Coronary artery (tissue), 2 donors: ENCODE results near the gene BRPF1.
"Not testable (repeated sequence)": the region's sequence is repeated elsewhere in the genome, so short reads cannot be mapped to it uniquely, and the experiment has no call there.

Source experiments
- DNase-seq: peaks from one replicate; pipeline ENCODE4 v3.0.0-alpha.2; 2017; ENCODE audit warnings: low spot score
- H3K27ac ChIP-seq, 2 donors: fragments of 200-600 bp; sonication (generic); one replicate each; pipeline ENCODE4 v1.5.1; 2016 to 2019
- H3K4me3 ChIP-seq: fragments of 200-600 bp; sonication (generic); 2 replicates; pipeline ENCODE4 v1.5.1; 2016; ENCODE audit warnings: mild to moderate bottlenecking, moderate library complexity
- CTCF ChIP-seq: fragments of 200-600 bp; sonication (generic); IDR thresholded peaks from one replicate; pipeline ENCODE4 v1.5.1; 2019; ENCODE audit warnings: antibody characterized with exemption

Gene BRPF1

GRCh38 chr3:9765865-9766264 is 34.3 kb downstream of the BRPF1 start:
- DNase-seq = no peak
- Histone ChIP-seq H3K27ac (peak overlapping the region in 1 of 2 donors; percentile 9), H3K4me3 (no peak overlapping the region)
- TF ChIP-seq CTCF = no peak

- H3K27ac ChIP-seq = peak overlapping the region in 1 of 2 donors; percentile 93
- no peak for TF ChIP-seq CTCF
- no peak for DNase-seq
- H3K4me3 ChIP-seq = no peak overlapping the region
These were observed 35.9 kb downstream of the BRPF1 start for GRCh38 chr3:9767418-9767817.

- H3K27ac ChIP-seq = peak overlapping the region; percentile 92 to 93
- DNase-seq = no peak
- no peak for TF ChIP-seq CTCF
- H3K4me3 ChIP-seq = peak overlapping the region; percentile 95
These were observed 36.7 kb downstream of the BRPF1 start for GRCh38 chr3:9768141-9768775.

GRCh38 chr3:9769012-9769411 is 37.5 kb downstream of the BRPF1 start:
- no peak for DNase-seq
- H3K27ac ChIP-seq = peak overlapping the region; percentile 92 to 93
- H3K4me3 ChIP-seq = peak overlapping the region; percentile 95
- no peak for TF ChIP-seq CTCF

GRCh38 chr3:9769426-9770275 is 38.1 kb downstream of the BRPF1 start, which contains the start of gene CAMK1:
Gene CAMK1, minus strand, starts transcription at chr3:9769947. Its CDS starts 2,198 bp downstream, at chr3:9767749.
- Histone ChIP-seq H3K27ac (peak within 1 kb of the TSS; percentile 92 to 93), H3K4me3 (peak within 1 kb of the TSS; percentile 95)
- DNase-seq = peak; percentile 90
- no peak for TF ChIP-seq CTCF

GRCh38 chr3:9770276-9770812 is 38.8 kb downstream of the BRPF1 start:
- Histone ChIP-seq H3K4me3 (peak overlapping the region; percentile 95), H3K27ac (peak overlapping the region; percentile 92 to 93)
- peak; percentile 92 for DNase-seq
- TF ChIP-seq CTCF = no peak

- H3K27ac ChIP-seq = peak overlapping the region in 1 of 2 donors; percentile 21
- H3K4me3 ChIP-seq, DNase-seq: not testable (repeated sequence)
These were observed 39.5 kb downstream of the BRPF1 start for GRCh38 chr3:9771007-9771406.
